Measurements from ENCODE around the gene XIRP1. TPM values are rescaled to one million over a fixed set of nuclear protein-coding genes. Genes with fewer than 3 reads are reported as not detected.
"Not testable (repeated sequence)": the region's sequence is repeated elsewhere in the genome, so short reads cannot be mapped to it uniquely, and the experiment has no call there.

XIRP1 gene
- total and polyA plus RNA-seq, 7 donors, result 0.25 to 1.2 (median 0.62) TPM; not detected in 3

DNA sequence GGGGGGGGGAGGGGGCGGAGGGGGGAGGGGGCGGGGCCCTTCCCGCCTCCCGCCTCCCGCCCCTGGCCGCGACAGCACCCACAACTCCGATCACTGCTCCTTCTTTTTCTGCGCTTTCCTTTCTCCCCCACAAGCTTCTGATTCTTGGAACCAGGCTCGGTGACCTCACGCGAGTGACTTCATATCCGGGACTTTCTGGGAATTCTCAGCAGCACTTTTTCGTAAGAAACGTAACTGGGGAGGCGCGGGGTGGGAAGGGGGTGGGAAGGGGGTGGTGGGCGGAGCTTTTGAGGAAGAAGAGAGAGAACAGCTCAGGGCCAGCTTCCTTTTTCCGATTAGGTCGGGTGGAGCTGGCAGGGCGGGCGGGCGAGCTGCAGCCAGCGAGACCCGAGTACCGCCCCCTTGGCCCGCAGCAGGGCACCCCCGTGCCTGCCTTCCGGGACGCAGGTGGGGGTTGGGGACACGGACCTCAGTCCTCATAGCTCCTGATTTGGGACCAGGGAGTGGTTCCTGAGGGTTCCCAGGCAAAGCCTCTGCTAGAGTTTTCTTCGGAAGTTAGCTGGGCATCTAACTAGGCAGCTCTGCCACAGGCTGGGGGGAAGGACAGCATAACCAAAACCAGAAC lies 14.6 kb downstream of the XIRP1 start:
- no peaks in the 10 kb centered on the region for H3K36me3 ChIP-seq
- TF ChIP-seq POLR2AphosphoS5 (IDR thresholded peaks at IDR 0.05) (peak; percentile 77 to 93 (median 88)), POLR2A (IDR thresholded peaks at IDR 0.05) (peak; percentile 50 to 59), EP300 (IDR thresholded peaks at IDR 0.05) (peak in 2 of 4 donors; percentile 47 to 77)
- TF ChIP-seq, protein P1, sequence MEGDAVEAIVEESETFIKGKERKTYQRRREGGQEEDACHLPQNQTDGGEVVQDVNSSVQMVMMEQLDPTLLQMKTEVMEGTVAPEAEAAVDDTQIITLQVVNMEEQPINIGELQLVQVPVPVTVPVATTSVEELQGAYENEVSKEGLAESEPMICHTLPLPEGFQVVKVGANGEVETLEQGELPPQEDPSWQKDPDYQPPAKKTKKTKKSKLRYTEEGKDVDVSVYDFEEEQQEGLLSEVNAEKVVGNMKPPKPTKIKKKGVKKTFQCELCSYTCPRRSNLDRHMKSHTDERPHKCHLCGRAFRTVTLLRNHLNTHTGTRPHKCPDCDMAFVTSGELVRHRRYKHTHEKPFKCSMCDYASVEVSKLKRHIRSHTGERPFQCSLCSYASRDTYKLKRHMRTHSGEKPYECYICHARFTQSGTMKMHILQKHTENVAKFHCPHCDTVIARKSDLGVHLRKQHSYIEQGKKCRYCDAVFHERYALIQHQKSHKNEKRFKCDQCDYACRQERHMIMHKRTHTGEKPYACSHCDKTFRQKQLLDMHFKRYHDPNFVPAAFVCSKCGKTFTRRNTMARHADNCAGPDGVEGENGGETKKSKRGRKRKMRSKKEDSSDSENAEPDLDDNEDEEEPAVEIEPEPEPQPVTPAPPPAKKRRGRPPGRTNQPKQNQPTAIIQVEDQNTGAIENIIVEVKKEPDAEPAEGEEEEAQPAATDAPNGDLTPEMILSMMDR (IDR thresholded peaks at IDR 0.05), result no peak
- no peaks in the 10 kb centered on the region for H3K9me3 ChIP-seq
- peak; percentile 96 for DNase-seq
- no peaks in the 10 kb centered on the region for H3K27me3 ChIP-seq
- 1% methylated on average over 31 to 32 of the region's 32 CpGs for WGBS, 2 donors
- intact Hi-C loops (cut with DNase I), result loop anchor here (1.0 to 5.0 kb wide), 2 partner anchors 24 to 204 kb away; partner anchors contain the start of gene SLC25A38
- peak overlapping the region; percentile 32 to 53 (median 48) for H3K4me3 ChIP-seq
- peak overlapping the region; percentile 87 to 95 (median 92) for H3K27ac ChIP-seq
- H3K4me1 ChIP-seq, result peaks cover 0 to 53% (median 36%) of the 10 kb centered on the region in 4 donors

DNA sequence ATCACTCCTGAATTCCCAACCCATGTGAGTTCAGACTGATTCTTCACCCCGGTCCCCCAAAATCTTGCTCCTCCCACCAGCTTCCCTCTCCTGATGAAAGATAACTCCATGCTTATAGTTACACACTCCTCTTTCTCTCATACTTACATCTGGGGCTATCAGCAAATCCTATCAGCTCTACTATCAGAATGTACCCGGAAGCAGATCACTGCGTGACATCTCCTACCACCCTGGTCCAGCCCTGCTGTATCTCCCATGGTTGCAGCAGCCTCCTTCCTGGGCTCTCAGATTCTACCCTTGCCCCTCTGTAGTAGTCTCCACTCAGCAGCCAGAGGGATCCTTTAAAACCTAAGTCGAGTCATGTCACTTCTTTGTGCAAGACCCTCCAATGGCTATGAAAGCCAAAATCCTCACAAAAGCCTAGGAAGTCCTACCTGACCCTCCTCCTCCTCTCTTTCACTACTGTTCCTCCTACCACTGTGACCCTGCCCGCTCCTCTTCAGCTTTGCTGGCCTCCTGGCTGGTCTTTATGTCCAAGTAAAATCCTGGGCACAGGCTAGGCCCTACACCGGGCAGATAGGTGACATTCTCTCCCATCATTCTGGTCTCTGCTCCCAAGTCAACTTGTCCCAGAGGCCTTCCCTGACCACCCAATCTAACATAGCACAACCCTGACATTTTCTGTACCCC lies 16.2 kb downstream of the XIRP1 start:
- no peaks in the 10 kb centered on the region for H3K27me3 ChIP-seq
- no peak for TF ChIP-seq EP300 (IDR thresholded peaks at IDR 0.05)
- TF ChIP-seq POLR2A (IDR thresholded peaks at IDR 0.05), result no peak
- TF ChIP-seq, protein P1 (IDR thresholded peaks at IDR 0.05), result no peak
- TF ChIP-seq POLR2AphosphoS5 (IDR thresholded peaks at IDR 0.05), result no peak
- WGBS, 2 donors, result 91 to 92% methylated on average over 6 of the region's 6 CpGs
- intact Hi-C loops (cut with DNase I), result loop anchor here (5.0 kb wide), 1 partner anchor 206 kb away; the partner anchor contains the start of gene SLC25A38
- H3K27ac ChIP-seq, result peak overlapping the region; percentile 87 to 95 (median 92)
- H3K36me3 ChIP-seq, result no peaks in the 10 kb centered on the region
- no peak overlapping the region for H3K4me3 ChIP-seq
- peaks cover 0 to 39% (median 34%) of the 10 kb centered on the region in 4 donors for H3K4me1 ChIP-seq
- no peaks in the 10 kb centered on the region for H3K9me3 ChIP-seq
- DNase-seq, result peak; percentile 51

DNA sequence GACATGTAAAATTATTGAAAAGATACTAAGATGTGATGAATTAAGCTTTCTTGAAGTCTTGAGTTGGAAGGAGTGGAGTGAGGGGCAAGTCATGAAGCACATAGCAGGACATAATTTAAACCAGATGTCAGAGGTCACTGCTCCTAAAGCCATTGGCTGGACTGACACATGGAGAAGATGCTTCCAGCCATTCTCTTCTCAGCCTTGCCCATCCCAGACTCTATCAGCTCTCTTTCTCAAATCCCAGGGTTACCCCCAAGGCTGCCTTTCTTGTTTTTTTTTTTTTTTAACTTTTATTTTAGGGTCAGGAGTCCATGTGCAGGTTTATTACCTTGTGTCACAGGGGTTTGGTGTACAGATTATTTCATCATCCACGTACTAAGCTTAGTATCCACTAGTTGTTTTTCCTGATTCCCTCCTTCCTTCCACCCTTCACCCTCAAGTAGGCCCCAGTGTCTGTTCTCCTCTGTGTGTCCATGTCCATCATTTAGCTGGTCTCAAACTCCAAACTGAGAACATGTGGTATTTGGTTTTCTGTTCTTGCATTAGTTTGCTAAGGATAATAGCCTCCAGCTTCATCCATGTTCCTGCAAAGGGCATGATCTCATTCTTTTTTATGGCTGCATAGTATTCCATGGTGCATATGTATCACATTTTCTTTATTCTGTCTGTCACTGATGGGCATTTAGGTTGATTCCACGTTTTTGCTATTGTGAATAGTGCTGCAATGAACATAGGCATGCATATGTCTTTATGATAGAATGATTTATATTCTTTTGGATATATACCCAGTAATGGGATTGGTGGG lies 18.9 kb downstream of the XIRP1 start:
- TF ChIP-seq, protein P1 (IDR thresholded peaks at IDR 0.05), result no peak
- no peak for TF ChIP-seq EP300 (IDR thresholded peaks at IDR 0.05)
- no peak for TF ChIP-seq POLR2AphosphoS5 (IDR thresholded peaks at IDR 0.05)
- no peak for TF ChIP-seq POLR2A (IDR thresholded peaks at IDR 0.05)
- 44 to 76% methylated on average over 2 of the region's 2 CpGs for WGBS, 2 donors
- H3K27ac ChIP-seq, result no peak overlapping the region
- H3K36me3 ChIP-seq, result no peaks in the 10 kb centered on the region
- no peak for DNase-seq
- no peaks in the 10 kb centered on the region for H3K27me3 ChIP-seq
- H3K4me1 ChIP-seq, result peaks cover 0 to 15% (median 13%) of the 10 kb centered on the region in 4 donors
- H3K4me3 ChIP-seq, result no peak overlapping the region
- intact Hi-C loops (cut with DNase I), result no loop called here
- H3K9me3 ChIP-seq, result no peaks in the 10 kb centered on the region

DNA sequence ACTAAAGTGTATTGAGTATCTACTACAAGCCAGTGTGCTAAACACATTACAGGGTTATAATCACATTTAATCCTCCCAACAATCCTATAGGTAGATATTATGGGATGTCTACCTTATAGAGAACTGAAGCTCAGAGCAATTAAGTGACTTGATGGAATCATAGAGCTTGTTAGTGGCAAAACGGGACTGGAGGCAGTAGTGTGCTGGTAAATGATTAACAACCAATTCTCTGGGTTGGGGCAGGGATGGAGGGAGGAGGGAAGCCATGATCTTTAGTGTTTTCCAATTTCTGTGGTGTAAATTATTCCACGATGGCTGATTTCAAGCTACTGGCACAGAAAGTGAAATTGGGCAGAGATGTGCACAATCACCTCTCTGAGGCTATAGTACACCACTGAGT lies 20.5 kb downstream of the XIRP1 start:
- Histone ChIP-seq H3K27me3 (no peaks in the 10 kb centered on the region), H3K4me1 (peaks cover 0 to 4% (median 2%) of the 10 kb centered on the region in 4 donors), H3K4me3 (no peak overlapping the region), H3K9me3 (no peaks in the 10 kb centered on the region), H3K36me3 (no peaks in the 10 kb centered on the region), H3K27ac (no peak overlapping the region)
- DNase-seq, result no peak
- no peak for TF ChIP-seq EP300 (IDR thresholded peaks at IDR 0.05)
- WGBS, 2 donors, result 44 to 75% methylated on average over 2 of the region's 2 CpGs
- intact Hi-C loops (cut with DNase I), result no loop called here

DNA sequence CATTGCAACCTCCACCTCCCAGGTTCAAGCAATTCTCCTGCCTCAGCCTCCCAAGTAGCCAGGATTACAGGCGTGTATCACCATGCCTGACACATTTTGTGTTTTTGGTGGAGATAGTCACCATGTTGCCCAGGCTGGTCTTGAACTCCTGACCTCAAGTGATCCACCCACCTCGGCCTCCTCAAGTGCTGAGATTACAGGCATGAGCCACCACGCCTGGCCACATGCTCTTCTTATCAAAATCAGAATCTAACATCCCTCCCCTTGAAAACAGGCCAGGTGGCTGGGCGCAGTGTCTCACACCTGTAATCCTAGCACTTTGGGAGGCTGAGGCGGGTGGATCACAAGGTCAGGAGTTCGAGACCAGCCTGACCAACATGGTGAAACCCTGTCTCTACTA lies 21.5 kb downstream of the XIRP1 start:
- 67 to 88% methylated on average over 6 of the region's 6 CpGs for WGBS, 2 donors
- H3K4me3 ChIP-seq; H3K4me1 ChIP-seq; H3K27me3 ChIP-seq; H3K9me3 ChIP-seq; H3K36me3 ChIP-seq; H3K27ac ChIP-seq; intact Hi-C loops (cut with DNase I): not testable (repeated sequence)
- peak; percentile 34 for DNase-seq
